Liver (tissue), 9 donors: ENCODE results near the gene SEZ6L. TPM values are rescaled to one million over a fixed set of nuclear protein-coding genes. Genes with fewer than 3 reads are reported as not detected.

Experiments used
- DNase-seq: peaks from one replicate; pipeline ENCODE4 v3.0.0-alpha.2; 2017; ENCODE audit warnings: low spot score
- H3K27ac ChIP-seq, 2 donors: one replicate each; pipeline ENCODE4 v1.7.0; 2013; ENCODE audit warnings: inconsistent platforms in 2 of 2, low read length in 2 of 2, control low read depth in 1 of 2, low read depth in 1 of 2, mild to moderate bottlenecking in 1 of 2
- H3K27me3 ChIP-seq, 4 donors: one replicate each; pipeline versions ENCODE4 v1.6.1 to v1.7.0; 2013; ENCODE audit warnings: low read length in 3 of 4, inconsistent platforms in 1 of 4, mild to moderate bottlenecking in 1 of 4, moderate library complexity in 1 of 4; ENCODE audit not compliant: control insufficient read depth in 4 of 4, insufficient read depth in 4 of 4
- H3K36me3 ChIP-seq, 4 donors: one replicate each; pipeline versions ENCODE4 v1.6.1 to v1.7.0; 2013; ENCODE audit warnings: low read length in 3 of 4, mild to moderate bottlenecking in 3 of 4, low read depth in 1 of 4, moderate library complexity in 1 of 4; ENCODE audit not compliant: control insufficient read depth in 4 of 4, insufficient read depth in 3 of 4
- H3K4me1 ChIP-seq, 4 donors: one replicate each; pipeline versions ENCODE4 v1.6.1 to v1.7.0; 2013; ENCODE audit warnings: low read length in 3 of 4, mild to moderate bottlenecking in 3 of 4, moderate library complexity in 1 of 4; ENCODE audit not compliant: control insufficient read depth in 4 of 4, insufficient read depth in 4 of 4
- H3K4me3 ChIP-seq, 3 donors: one replicate each; pipeline versions ENCODE4 v1.6.1 to v1.7.0; 2013; ENCODE audit warnings: low read length in 3 of 3, control low read depth in 1 of 3, low read depth in 1 of 3, mild to moderate bottlenecking in 1 of 3
- H3K9ac ChIP-seq, 2 donors: one replicate each; pipeline ENCODE4 v1.7.0; 2013; ENCODE audit warnings: low read length in 2 of 2, mild to moderate bottlenecking in 2 of 2, moderate library complexity in 2 of 2, control low read depth in 1 of 2, low read depth in 1 of 2
- H3K9me3 ChIP-seq, 4 donors: one replicate each; pipeline versions ENCODE4 v1.6.1 to v1.7.0; 2013; ENCODE audit warnings: low read length in 3 of 4; ENCODE audit not compliant: control insufficient read depth in 4 of 4
- EGR1 ChIP-seq, 2 donors: IDR thresholded peaks; 2 replicates each; pipeline ENCODE4 v1.6.1; 2016 to 2018; ENCODE audit warnings: antibody characterized with exemption in 2 of 2, low read depth in 2 of 2
- FOXA1 ChIP-seq: IDR thresholded peaks from 2 replicates; pipeline ENCODE4 v1.6.1; 2016; ENCODE audit warnings: antibody characterized with exemption
- GABPA ChIP-seq, 2 donors: IDR thresholded peaks in 1 of 2; conservative IDR thresholded peaks in 1 of 2; 2 replicates each; pipeline ENCODE4 v1.6.1; 2016; ENCODE audit warnings: antibody characterized with exemption in 2 of 2, mild to moderate bottlenecking in 1 of 2, moderate library complexity in 1 of 2
- HNF4A ChIP-seq, 2 donors: conservative IDR thresholded peaks; 2 replicates each; pipeline ENCODE4 v1.6.1; 2016; ENCODE audit warnings: antibody characterized with exemption in 2 of 2, mild to moderate bottlenecking in 2 of 2
- JUND ChIP-seq, 2 donors: IDR thresholded peaks; 2 replicates each; pipeline ENCODE4 v1.6.1; 2016; ENCODE audit warnings: antibody characterized with exemption in 2 of 2
- RXRA ChIP-seq, 2 donors: IDR thresholded peaks; 2 replicates each; pipeline ENCODE4 v1.6.1; 2017 to 2018; ENCODE audit warnings: antibody characterized with exemption in 2 of 2, mild to moderate bottlenecking in 1 of 2
- TAF1 ChIP-seq: conservative IDR thresholded peaks from 2 replicates; pipeline ENCODE4 v1.6.1; 2016; ENCODE audit warnings: antibody characterized with exemption, mild to moderate bottlenecking
- YY1 ChIP-seq: IDR thresholded peaks from 2 replicates; pipeline ENCODE4 v1.6.1; 2016; ENCODE audit warnings: antibody characterized with exemption, mild to moderate bottlenecking
- WGBS: extraction: QIAGEN DNeasy Blood & Tissue Kit; methylation state at CpG from one replicate; pipeline ENCODE4 v1.1.7; 2013; 5-methylcytosine and 5-hydroxymethylcytosine counted together
- polyA plus RNA-seq, 2 donors: library from polyadenylated mRNA; stranded (reverse) in 1 of 2; unstranded in 1 of 2; fragments of 200-250 nt in 1 of 2; fragments of >200 nt in 1 of 2; fragmentation: Nextera tagmentation in 1 of 2; extraction: Ambion mirVana in 1 of 2; gene quantifications; one replicate each; pipeline versions ENCODE4 v1.2.1 to v1.2.3, GENCODE V29; 2013 to 2015
- total RNA-seq, 2 donors: library from RNA; depleted of rRNA; stranded (reverse); fragments of >200 nt; gene quantifications; one replicate each; pipeline ENCODE4 v1.2.3, GENCODE V29; 2014
- TF ChIP-seq, protein P1 (sequence below): IDR thresholded peaks from 2 replicates; pipeline ENCODE4 v1.6.1; 2016; ENCODE audit warnings: antibody characterized with exemption, mild to moderate bottlenecking
- TF ChIP-seq, protein P2 (sequence below): IDR thresholded peaks from 2 replicates; pipeline ENCODE4 v1.6.1; 2016; ENCODE audit warnings: antibody characterized with exemption
- TF ChIP-seq, protein P3 (sequence below): IDR thresholded peaks from 2 replicates; pipeline ENCODE4 v1.6.1; 2016; ENCODE audit warnings: antibody characterized with exemption
- donor health status: healthy.
- donor health status: healthy.
- donor health status: healthy.
- donor health status: healthy.
- donor health status: healthy.

Gene SEZ6L
- total and polyA plus RNA-seq, 4 donors: under 0.01 to 0.70 (median 0.08) TPM; not detected in 1

DNA sequence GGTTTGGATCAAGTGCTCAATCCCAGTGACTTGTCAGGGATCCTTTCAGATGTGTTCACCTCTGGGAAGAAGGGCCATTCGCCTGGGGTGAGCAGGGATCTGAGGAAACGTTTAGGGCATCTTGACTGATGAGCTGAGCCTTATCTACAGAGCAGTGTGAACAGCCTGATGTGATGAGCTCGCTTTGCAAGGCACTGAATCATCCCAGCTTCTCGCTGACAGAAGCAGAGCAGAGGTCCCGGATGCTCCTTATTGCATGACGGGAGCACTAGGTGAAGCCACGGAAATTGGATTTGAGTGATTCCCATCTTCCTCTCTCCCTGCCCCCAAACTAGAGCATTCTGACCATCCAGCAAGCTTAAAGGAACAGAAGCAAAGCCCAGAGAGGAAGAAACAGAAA is 46.5 kb downstream of the SEZ6L start (continued):
- TF ChIP-seq, protein P1, sequence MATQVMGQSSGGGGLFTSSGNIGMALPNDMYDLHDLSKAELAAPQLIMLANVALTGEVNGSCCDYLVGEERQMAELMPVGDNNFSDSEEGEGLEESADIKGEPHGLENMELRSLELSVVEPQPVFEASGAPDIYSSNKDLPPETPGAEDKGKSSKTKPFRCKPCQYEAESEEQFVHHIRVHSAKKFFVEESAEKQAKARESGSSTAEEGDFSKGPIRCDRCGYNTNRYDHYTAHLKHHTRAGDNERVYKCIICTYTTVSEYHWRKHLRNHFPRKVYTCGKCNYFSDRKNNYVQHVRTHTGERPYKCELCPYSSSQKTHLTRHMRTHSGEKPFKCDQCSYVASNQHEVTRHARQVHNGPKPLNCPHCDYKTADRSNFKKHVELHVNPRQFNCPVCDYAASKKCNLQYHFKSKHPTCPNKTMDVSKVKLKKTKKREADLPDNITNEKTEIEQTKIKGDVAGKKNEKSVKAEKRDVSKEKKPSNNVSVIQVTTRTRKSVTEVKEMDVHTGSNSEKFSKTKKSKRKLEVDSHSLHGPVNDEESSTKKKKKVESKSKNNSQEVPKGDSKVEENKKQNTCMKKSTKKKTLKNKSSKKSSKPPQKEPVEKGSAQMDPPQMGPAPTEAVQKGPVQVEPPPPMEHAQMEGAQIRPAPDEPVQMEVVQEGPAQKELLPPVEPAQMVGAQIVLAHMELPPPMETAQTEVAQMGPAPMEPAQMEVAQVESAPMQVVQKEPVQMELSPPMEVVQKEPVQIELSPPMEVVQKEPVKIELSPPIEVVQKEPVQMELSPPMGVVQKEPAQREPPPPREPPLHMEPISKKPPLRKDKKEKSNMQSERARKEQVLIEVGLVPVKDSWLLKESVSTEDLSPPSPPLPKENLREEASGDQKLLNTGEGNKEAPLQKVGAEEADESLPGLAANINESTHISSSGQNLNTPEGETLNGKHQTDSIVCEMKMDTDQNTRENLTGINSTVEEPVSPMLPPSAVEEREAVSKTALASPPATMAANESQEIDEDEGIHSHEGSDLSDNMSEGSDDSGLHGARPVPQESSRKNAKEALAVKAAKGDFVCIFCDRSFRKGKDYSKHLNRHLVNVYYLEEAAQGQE: no peak
- no peak for TF ChIP-seq FOXA1
- TF ChIP-seq HNF4A (conservative IDR thresholded peaks at IDR 0.05): no peak
- TF ChIP-seq YY1: no peak

DNA sequence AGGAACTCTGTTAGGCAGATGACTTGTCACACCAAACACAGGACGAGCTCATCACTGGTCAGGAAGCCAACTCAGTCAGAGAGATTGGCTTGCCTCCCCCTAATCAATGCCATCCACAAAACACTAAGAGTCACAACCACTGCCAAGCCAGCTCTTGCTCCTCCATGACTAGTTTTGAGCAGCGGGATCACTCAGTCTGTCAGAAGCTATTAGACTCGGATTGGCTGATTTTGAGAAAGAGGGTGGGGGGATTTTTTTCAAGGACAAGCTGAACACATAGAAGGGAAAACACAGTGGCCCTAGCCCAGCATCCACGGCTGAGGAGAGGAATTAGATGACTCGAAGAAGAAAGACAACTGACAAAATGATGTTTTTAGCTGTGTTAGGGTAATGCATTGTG is 55.9 kb downstream of the SEZ6L start:
- 57% methylated on average over 5 of the region's 5 CpGs for WGBS
- TF ChIP-seq RXRA (IDR thresholded peaks at IDR 0.05): no peak
- TF ChIP-seq, protein P1: no peak
- no peaks in the 10 kb centered on the region for H3K36me3 ChIP-seq

DNA sequence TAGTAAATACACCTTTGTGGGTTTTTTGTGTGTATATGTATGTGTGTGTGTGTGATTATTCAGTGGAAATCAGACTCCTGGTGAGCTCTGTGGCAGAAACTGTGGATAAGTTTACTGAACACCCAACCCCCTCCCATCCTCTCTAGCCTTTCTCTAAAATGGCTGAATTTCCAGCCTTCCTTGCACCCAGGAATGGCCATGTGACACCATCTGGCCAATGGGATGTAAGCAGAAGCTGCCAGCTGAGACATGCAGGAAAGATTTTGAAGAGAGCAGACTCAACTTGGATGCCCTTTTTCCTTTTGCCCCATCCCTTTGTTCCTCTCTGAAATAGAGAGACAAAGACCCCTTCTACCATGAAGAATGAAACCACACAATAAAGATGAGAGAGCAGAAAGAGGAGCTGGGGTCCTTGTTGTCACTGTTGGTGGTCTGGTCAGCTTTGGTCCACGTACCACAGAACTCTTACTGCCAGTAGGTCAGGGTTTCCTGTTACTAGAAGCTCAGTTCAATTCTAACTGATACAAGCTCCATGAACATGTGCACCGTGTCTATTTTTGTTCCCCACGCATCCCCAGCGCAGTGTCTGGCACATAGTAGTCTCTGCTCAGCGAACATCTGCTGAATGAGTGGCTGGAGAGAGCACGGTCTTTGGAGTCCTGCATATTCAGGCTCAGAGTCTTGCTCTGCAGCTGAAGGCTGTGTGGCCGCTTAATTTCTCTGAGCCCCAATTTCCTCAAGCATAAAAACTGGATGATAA is 57.5 kb downstream of the SEZ6L start:
- H3K36me3 ChIP-seq: no peaks in the 10 kb centered on the region
- no peak overlapping the region for H3K27ac ChIP-seq
- H3K4me3 ChIP-seq: no peak overlapping the region
- H3K4me1 ChIP-seq: no peaks in the 10 kb centered on the region
- DNase-seq: no peak
- 76% methylated on average over 7 of the region's 7 CpGs for WGBS
- no peak overlapping the region for H3K9ac ChIP-seq
- no peak for TF ChIP-seq GABPA (IDR thresholded peaks at IDR 0.05 in 1 of 2, conservative IDR thresholded peaks at IDR 0.05 in 1 of 2)
- TF ChIP-seq, protein P2, sequence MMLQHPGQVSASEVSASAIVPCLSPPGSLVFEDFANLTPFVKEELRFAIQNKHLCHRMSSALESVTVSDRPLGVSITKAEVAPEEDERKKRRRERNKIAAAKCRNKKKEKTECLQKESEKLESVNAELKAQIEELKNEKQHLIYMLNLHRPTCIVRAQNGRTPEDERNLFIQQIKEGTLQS: no peak
- TF ChIP-seq TAF1: no peak
- no peak for TF ChIP-seq EGR1 (IDR thresholded peaks at IDR 0.05; ENCODE audit: low read depth in 2 of 2)
- TF ChIP-seq YY1: no peak
- TF ChIP-seq HNF4A (conservative IDR thresholded peaks at IDR 0.05): no peak
- TF ChIP-seq JUND (IDR thresholded peaks at IDR 0.05): no peak
- TF ChIP-seq, protein P3, sequence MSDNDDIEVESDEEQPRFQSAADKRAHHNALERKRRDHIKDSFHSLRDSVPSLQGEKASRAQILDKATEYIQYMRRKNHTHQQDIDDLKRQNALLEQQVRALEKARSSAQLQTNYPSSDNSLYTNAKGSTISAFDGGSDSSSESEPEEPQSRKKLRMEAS: no peak
- peaks cover 0 to 2% (median 0%) of the 10 kb centered on the region in 4 donors for H3K9me3 ChIP-seq
- H3K27me3 ChIP-seq: peaks cover 0 to 5% (median 0%) of the 10 kb centered on the region in 4 donors

More for the DNA sequence above, 55.9 kb downstream of the SEZ6L start:
- no peaks in the 10 kb centered on the region for H3K4me1 ChIP-seq
- no peak overlapping the region for H3K9ac ChIP-seq
- no peak overlapping the region for H3K27ac ChIP-seq
- no peak for DNase-seq
- H3K9me3 ChIP-seq: peaks cover 0 to 2% (median 0%) of the 10 kb centered on the region in 4 donors
- no peak overlapping the region for H3K4me3 ChIP-seq
- H3K27me3 ChIP-seq: peaks cover 0 to 5% (median 2%) of the 10 kb centered on the region in 4 donors
